ENCODE data around the gene IL1RAPL1.

Gene IL1RAPL1

DNA sequence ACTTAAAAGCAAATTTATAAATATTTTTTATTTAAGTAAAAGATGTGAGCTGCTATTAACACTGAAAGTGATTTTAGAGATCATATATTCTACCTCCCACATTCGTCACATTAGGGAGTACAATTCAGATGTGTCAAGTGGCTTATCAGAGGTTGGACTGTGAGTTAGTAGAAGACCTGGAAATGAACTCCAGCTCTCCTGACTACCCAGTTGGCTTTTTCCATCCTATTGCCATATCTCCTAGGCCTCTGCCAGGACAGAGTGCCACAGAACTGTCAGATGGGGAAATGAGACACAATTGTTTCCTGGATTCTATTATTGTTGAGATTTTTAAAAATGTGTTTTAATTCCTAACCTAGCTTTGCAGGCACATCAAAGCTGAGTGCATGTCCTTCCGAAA, 994.0 kb downstream of the IL1RAPL1 start:
- DNase-seq (ENCODE audit: low read depth): no peak
- TF ChIP-seq, protein P1, sequence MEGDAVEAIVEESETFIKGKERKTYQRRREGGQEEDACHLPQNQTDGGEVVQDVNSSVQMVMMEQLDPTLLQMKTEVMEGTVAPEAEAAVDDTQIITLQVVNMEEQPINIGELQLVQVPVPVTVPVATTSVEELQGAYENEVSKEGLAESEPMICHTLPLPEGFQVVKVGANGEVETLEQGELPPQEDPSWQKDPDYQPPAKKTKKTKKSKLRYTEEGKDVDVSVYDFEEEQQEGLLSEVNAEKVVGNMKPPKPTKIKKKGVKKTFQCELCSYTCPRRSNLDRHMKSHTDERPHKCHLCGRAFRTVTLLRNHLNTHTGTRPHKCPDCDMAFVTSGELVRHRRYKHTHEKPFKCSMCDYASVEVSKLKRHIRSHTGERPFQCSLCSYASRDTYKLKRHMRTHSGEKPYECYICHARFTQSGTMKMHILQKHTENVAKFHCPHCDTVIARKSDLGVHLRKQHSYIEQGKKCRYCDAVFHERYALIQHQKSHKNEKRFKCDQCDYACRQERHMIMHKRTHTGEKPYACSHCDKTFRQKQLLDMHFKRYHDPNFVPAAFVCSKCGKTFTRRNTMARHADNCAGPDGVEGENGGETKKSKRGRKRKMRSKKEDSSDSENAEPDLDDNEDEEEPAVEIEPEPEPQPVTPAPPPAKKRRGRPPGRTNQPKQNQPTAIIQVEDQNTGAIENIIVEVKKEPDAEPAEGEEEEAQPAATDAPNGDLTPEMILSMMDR (IDR thresholded peaks at IDR 0.05; ENCODE audit: low read depth, low read length, missing control alignments): no peak
- H3K4me3 ChIP-seq (ENCODE audit: low read depth, low read length): no peak overlapping the region

GRCh38 chrX:29587107-29587506, 999.9 kb downstream of the IL1RAPL1 start:
- TF ChIP-seq, protein P1 (IDR thresholded peaks at IDR 0.05; ENCODE audit: low read depth, low read length, missing control alignments): no peak
- H3K4me3 ChIP-seq (ENCODE audit: low read depth, low read length): no peak overlapping the region
- no peak for DNase-seq (ENCODE audit: low read depth)

- DNase-seq (ENCODE audit: low read depth): no peak
- no peak overlapping the region for H3K4me3 ChIP-seq (ENCODE audit: low read depth, low read length)
- TF ChIP-seq, protein P1 (IDR thresholded peaks at IDR 0.05; ENCODE audit: low read depth, low read length, missing control alignments): no peak
Measured at GRCh38 chrX:29590921-29591320, 1003.7 kb downstream of the IL1RAPL1 start.

DNA sequence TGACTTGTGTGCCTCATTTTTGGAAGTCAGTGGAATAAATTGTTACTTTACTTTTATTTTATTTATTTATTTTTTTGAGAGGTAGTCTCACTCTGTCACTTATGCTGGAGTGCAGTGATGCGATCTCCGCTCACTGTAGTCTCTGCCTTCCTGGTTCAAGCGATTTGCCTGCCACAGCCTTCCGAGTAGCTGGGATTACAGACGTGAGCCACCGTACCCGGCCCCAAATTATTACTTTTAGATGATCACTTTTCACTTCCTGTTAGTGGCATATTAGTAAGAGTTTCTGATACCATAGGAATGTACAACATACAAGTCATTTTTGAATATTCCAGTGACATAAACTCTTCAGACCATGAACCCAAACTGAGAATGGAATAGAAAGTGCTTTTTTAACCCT, 1017.1 kb downstream of the IL1RAPL1 start:
- no peak overlapping the region for H3K4me3 ChIP-seq (ENCODE audit: low read depth, low read length)
- TF ChIP-seq, protein P1 (IDR thresholded peaks at IDR 0.05; ENCODE audit: low read depth, low read length, missing control alignments): no peak
- no peak for DNase-seq (ENCODE audit: low read depth)

DNA sequence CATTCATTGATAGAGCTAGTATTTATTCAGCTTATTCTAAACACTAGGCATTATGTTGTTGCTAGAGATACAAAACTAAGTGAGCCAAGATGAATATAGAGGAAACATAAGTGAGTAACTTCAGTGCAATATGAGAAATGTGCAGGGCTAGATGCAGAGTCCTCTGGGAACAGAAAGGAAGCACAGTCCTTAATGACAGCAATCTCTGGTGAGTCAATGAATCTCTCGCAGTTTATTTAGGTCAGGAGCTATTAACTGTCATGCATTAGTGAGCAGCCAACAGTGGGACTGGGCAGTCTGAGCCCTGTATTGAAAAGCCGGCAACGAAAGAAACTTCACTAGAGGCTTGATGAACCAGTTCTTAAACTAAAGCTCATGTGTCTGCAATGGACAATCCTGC, 1030.0 kb downstream of the IL1RAPL1 start:
- no peak overlapping the region for H3K4me3 ChIP-seq (ENCODE audit: low read depth, low read length)
- TF ChIP-seq, protein P1 (IDR thresholded peaks at IDR 0.05; ENCODE audit: low read depth, low read length, missing control alignments): no peak
- no peak for DNase-seq (ENCODE audit: low read depth)

- H3K4me3 ChIP-seq (ENCODE audit: low read depth, low read length): no peak overlapping the region
- no peak for DNase-seq (ENCODE audit: low read depth)
- TF ChIP-seq, protein P1 (IDR thresholded peaks at IDR 0.05; ENCODE audit: low read depth, low read length, missing control alignments): peak; percentile 29
Measured at GRCh38 chrX:29617725-29618124, 1030.5 kb downstream of the IL1RAPL1 start.

DNA sequence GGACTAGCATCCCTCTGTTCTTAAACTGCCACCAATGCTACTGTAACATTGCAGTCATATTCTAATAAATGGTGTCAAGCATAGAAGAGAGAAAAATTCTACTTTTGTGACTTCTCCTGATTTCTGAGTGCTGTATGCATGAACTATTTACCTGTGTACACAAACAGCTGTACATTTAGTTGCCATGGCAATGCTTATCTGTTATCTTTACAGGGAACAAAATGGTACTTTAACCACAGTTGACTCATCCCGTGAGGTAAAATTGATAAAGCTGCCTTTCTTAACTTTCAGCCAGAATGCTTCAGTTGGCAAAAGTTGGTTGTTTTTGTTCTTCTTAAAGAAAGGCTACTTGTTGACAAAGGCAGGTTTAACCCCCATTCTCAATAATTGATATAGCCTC, 1040.6 kb downstream of the IL1RAPL1 start:
- no peak overlapping the region for H3K4me3 ChIP-seq (ENCODE audit: low read depth, low read length)
- TF ChIP-seq, protein P1 (IDR thresholded peaks at IDR 0.05; ENCODE audit: low read depth, low read length, missing control alignments): no peak
- DNase-seq (ENCODE audit: low read depth): no peak

Measured in GM12864 (cell line).